Esophagus squamous epithelium (tissue), 5 donors: Measurements from ENCODE around the gene ZNF324. TPM values are rescaled to one million over a fixed set of nuclear protein-coding genes. Genes with fewer than 3 reads are reported as not detected.
"Not testable (repeated sequence)": the region's sequence is repeated elsewhere in the genome, so short reads cannot be mapped to it uniquely, and the experiment has no call there.

ENCODE experiments used
- DNase-seq: peaks from one replicate; lab custom pipeline; 2025; lab: John Stamatoyannopoulos, UW
- H3K27ac ChIP-seq, 4 donors: fragments of 200-600 bp; sonication (generic); one replicate each; pipeline ENCODE4 v1.5.1; 2016 to 2019; ENCODE audit warnings: mild to moderate bottlenecking in 1 of 4
- H3K27me3 ChIP-seq, 4 donors: fragments of 200-600 bp; sonication (generic); 1 replicate in 3 of 4; 2 replicates in 1 of 4; pipeline versions ENCODE4 v1.5.1 to v1.6.0; 2017 to 2021; ENCODE audit warnings: antibody characterized with exemption in 1 of 4
- H3K36me3 ChIP-seq, 3 donors: fragments of 200-600 bp; sonication (generic); one replicate each; pipeline ENCODE4 v1.5.1; 2016 to 2019
- H3K4me1 ChIP-seq, 3 donors: fragments of 200-600 bp; sonication (generic); one replicate each; pipeline ENCODE4 v1.5.1; 2017 to 2019
- H3K4me3 ChIP-seq, 4 donors: fragments of 200-600 bp; sonication (generic); 1 replicate in 3 of 4; 2 replicates in 1 of 4; pipeline ENCODE4 v1.5.1; 2016 to 2019; ENCODE audit warnings: mild to moderate bottlenecking in 2 of 4, moderate library complexity in 1 of 4
- H3K9me3 ChIP-seq, 3 donors: fragments of 200-600 bp; sonication (generic); one replicate each; pipeline ENCODE4 v1.5.1; 2016 to 2019
- CTCF ChIP-seq, 6 experiments: fragments of 450-650 bp in 4 of 6; fragments of 200-600 bp in 2 of 6; sonication (generic) in 2 of 6; IDR thresholded peaks; one replicate each; pipeline ENCODE4 v1.5.1; 2016 to 2019; ENCODE audit warnings: antibody characterized with exemption in 6 of 6, mild to moderate bottlenecking in 4 of 6, moderate library complexity in 4 of 6
- POLR2A ChIP-seq, 4 donors: fragments of 450-650 bp; IDR thresholded peaks; one replicate each; pipeline ENCODE4 v1.6.1; 2017; ENCODE audit warnings: antibody characterized with exemption in 4 of 4, mild to moderate bottlenecking in 4 of 4, moderate library complexity in 3 of 4
- WGBS, 2 donors: methylation state at CpG; one replicate each; pipeline ENCODE4 v1.1.5; 2018; 5-methylcytosine and 5-hydroxymethylcytosine counted together
- intact Hi-C: fragments of 100-400 bp; cut with DNase I; formaldehyde crosslinking; loops from one replicate; pipeline ENCODE4 v1.15.0; 2022
- total RNA-seq, 4 donors: library from RNA; depleted of rRNA; stranded (reverse); fragments of >200 nt; gene quantifications; one replicate each; pipeline ENCODE4 v1.1.0, GENCODE V29; 2016
- donor health status: DM: yes; HTN: yes; CAD: no.

Gene ZNF324
- total RNA-seq, 4 donors from 2014 or later = 13.5 to 25.4 (median 20.2) TPM

DNA sequence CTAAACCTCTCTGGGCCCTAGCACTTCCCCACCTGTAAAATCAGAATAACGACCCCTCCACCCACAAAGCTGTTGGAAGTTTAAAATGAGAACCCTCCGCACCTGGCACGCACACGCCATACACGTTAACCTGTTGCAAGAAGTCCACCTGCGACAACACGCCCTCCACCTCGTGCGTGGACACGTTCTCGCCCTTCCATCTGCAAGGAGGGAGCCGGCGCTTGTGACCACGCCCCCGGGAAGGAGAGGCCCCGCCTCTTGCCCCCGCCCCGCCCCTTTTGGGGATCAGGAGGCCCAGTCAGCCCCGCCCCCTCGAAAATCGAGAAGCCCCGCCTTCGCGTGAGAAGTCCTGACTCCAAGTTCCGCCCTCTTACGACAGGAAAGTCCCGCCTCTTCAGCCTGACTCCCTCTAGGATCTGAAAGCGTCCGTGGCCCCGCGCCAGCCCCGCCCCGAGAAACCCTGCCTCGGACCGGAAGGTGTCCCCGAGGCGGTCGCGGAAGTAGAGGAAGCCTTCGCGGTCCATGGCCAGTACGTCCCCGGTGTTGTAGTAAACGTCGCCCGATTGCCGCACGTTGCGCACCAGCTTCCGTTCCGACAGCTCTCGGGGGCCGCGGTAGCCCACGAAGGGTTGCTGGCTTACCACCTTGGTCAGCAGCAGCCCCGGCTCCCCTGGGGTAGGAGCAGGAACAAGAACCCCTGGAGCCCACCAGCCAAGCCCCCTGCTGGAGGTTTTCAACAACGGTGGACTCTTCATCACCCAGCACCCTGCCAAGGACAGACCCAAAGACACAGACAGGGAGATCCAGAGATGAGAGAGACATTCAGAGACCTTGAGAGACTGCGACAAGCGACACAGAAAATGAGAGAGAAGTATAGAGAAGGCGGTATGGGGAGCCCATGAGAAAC lies 32.4 kb downstream of the ZNF324 start:
- Histone ChIP-seq H3K36me3 (no peaks in the 10 kb centered on the region), H3K4me3 (peak overlapping the region; percentile 41 to 72 (median 62)), H3K4me1 (peaks cover 10 to 30% (median 18%) of the 10 kb centered on the region in 3 donors), H3K9me3 (no peaks in the 10 kb centered on the region), H3K27ac (peak overlapping the region; percentile 77 to 89 (median 87)), H3K27me3 (no peaks in the 10 kb centered on the region)
- DNase-seq = peak; percentile 87
- intact Hi-C loops = no loop called here
- 6% methylated on average over 8 to 21 of the region's 60 CpGs for WGBS, 2 donors
- peak in 4 of 6 experiments; percentile 18 to 42 (median 34) for TF ChIP-seq CTCF (IDR thresholded peaks at IDR 0.05)
- peak in 1 of 4 donors; percentile 32 for TF ChIP-seq POLR2A (IDR thresholded peaks at IDR 0.05)

- Histone ChIP-seq H3K27ac (no peak overlapping the region), H3K27me3 (no peaks in the 10 kb centered on the region), H3K36me3 (no peaks in the 10 kb centered on the region), H3K4me1 (peaks cover 10 to 30% (median 18%) of the 10 kb centered on the region in 3 donors), H3K9me3 (no peaks in the 10 kb centered on the region), H3K4me3 (peak overlapping the region in 2 of 4 donors; percentile 55 to 72)
- TF ChIP-seq POLR2A (IDR thresholded peaks at IDR 0.05) = no peak
- no peak for TF ChIP-seq CTCF (IDR thresholded peaks at IDR 0.05)
- 89 to 90% methylated on average over 4 to 7 of the region's 14 CpGs for WGBS, 2 donors
- intact Hi-C loops = no loop called here
- no peak for DNase-seq
Observed at GRCh38 chr19:58500242-58500641, 33.4 kb downstream of the ZNF324 start.

GRCh38 chr19:58507602-58508223 lies 40.8 kb downstream of the ZNF324 start:
- H3K9me3 ChIP-seq = peaks cover 0 to 12% (median 0%) of the 10 kb centered on the region in 3 donors
- H3K27ac ChIP-seq, intact Hi-C loops, DNase-seq, H3K4me3 ChIP-seq, H3K4me1 ChIP-seq, H3K36me3 ChIP-seq, H3K27me3 ChIP-seq: not testable (repeated sequence)
- 83 to 86% methylated on average over 7 of the region's 8 CpGs for WGBS, 2 donors

DNA sequence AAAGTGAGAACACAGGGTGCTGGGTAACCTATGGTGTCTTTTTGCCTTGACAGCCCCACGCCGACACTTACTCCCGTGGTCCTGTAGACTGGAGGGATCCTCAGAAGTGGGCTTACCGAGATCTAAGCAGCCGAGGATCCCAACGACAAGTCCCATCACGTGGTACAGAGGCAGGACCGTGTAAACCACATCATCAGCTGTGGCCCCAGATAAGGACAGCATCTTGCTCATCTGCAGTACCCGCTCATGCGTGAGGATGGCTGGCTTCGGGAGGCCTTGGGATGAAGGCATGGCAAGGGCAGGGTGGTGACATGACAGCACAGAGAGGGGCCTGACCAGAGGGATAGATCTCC lies 42.8 kb downstream of the ZNF324 start:
- intact Hi-C loops = no loop called here
- no peak for TF ChIP-seq POLR2A (IDR thresholded peaks at IDR 0.05)
- TF ChIP-seq CTCF (IDR thresholded peaks at IDR 0.05) = no peak
- H3K9me3 ChIP-seq = peaks cover 0 to 12% (median 0%) of the 10 kb centered on the region in 3 donors
- WGBS, 2 donors = 77 to 82% methylated on average over 8 to 9 of the region's 11 CpGs
- no peaks in the 10 kb centered on the region for H3K27me3 ChIP-seq
- no peak for DNase-seq
- no peaks in the 10 kb centered on the region for H3K36me3 ChIP-seq
- H3K4me1 ChIP-seq = peaks cover 10 to 17% (median 13%) of the 10 kb centered on the region in 3 donors
- H3K27ac ChIP-seq = no peak overlapping the region
- H3K4me3 ChIP-seq = no peak overlapping the region

DNA sequence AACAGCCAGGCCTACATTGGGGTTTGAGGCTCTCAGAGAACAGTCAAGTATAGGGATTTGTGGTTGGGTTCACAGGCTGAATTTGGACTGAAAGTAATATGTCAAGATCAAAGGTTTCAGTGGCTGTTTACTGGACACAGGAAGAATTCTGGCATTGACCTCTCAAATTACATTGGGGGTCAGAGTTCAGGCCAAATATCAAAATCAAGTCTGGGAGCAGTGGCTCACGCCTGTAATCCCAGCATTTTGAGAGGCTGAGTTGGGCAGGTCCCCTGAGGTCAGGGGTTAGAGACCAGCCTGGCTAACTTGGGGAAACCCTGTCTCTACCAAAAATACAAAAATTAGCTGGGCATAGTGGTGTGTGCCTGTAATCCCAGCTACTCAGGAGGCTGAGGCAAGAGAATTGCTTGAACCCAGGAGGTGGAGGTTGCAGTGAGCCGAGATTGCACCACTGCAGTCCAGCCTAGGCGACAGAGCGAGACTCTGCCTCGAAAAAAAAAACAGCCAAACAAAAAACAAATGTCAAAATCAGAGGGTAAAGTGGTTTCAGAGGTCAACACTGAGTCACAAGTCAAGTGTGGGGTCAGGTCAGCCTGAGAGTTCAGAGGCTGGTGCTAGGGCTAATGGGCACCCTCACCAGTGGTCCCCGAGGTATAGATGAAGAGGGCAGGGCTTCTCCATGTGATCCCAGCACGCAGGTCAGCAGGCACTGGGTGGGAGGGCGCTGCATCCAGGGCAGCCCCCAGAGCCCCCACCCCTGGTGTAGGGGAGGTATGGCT lies 43.4 kb downstream of the ZNF324 start:
- Histone ChIP-seq H3K9me3 (peaks cover 0 to 12% (median 0%) of the 10 kb centered on the region in 3 donors), H3K4me3 (no peak overlapping the region), H3K27me3 (no peaks in the 10 kb centered on the region), H3K27ac (no peak overlapping the region), H3K4me1 (peaks cover 10 to 22% (median 17%) of the 10 kb centered on the region in 3 donors), H3K36me3 (no peaks in the 10 kb centered on the region)
- TF ChIP-seq CTCF (IDR thresholded peaks at IDR 0.05) (no peak), POLR2A (IDR thresholded peaks at IDR 0.05) (no peak)
- 72 to 88% methylated on average over 8 of the region's 8 CpGs for WGBS, 2 donors
- no peak for DNase-seq
- intact Hi-C loops = no loop called here
